ENCODE data around the gene POU6F2. TPM values are rescaled to one million over a fixed set of nuclear protein-coding genes. Genes with fewer than 3 reads are reported as not detected.

The POU6F2 gene
- total RNA-seq, 1 donor from 2014 or later: 0.16 TPM

DNA sequence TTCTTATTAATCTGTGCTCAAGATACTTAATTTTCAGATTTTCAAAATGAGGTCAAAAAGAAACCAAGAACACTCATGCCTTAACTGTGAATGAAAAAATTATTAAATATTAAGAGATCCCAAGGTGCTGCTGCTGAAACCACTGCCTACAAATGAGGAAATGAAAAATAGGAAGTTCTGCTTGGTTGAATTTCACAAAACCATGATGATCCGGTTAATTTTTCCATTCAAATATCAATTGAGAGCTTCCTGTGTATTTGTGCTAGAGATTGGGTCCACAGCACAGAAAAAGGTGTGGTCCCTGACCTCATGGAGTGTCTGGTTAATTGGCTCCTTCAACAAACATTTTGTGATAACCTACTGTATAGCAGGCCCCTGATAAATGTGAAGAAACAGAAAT is 455.8 kb downstream of the POU6F2 start:
- Mint-ChIP-seq H3K4me3 (no peak overlapping the region), H3K9me3 (no peaks in the 10 kb centered on the region), H3K27ac (no peak overlapping the region), H3K36me3 (ENCODE audit: low read depth) (no peaks in the 10 kb centered on the region), H3K4me1 (no peaks in the 10 kb centered on the region), H3K27me3 (peaks cover 6% of the 10 kb centered on the region)
- no peak for DNase-seq
- intact Hi-C loops (cut with micrococcal nuclease): no loop called here

GRCh38 chr7:39434012-39434411 is 456.3 kb downstream of the POU6F2 start:
- Mint-ChIP-seq H3K9me3 (no peaks in the 10 kb centered on the region), H3K36me3 (ENCODE audit: low read depth) (no peaks in the 10 kb centered on the region), H3K27me3 (peaks cover 6% of the 10 kb centered on the region), H3K27ac (no peak overlapping the region), H3K4me1 (no peaks in the 10 kb centered on the region), H3K4me3 (no peak overlapping the region)
- no peak for DNase-seq
- intact Hi-C loops (cut with micrococcal nuclease): no loop called here

DNA sequence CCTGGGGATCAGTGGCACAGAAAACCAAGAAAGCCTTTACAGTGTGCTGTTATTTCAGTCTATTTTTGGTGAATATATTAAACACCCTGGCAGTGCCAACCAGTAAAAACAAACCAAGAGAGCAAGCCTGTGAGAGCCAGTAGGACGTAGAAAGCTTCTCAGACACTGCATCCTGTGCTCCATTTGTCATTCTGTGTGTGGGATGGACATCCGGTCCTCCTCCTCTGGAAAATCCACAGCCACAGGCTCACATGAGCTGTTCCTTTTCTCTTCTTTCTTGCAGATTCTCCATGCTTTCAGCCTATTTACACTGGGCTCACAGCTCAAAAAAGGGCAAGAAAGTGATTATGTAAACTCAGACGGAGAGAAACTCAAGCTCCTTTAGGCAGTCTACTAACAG is 468.8 kb downstream of the POU6F2 start:
- Mint-ChIP-seq H3K36me3 (ENCODE audit: low read depth) (no peaks in the 10 kb centered on the region), H3K9me3 (no peaks in the 10 kb centered on the region), H3K27ac (no peak overlapping the region), H3K4me1 (no peaks in the 10 kb centered on the region), H3K27me3 (peaks cover 17% of the 10 kb centered on the region), H3K4me3 (no peak overlapping the region)
- DNase-seq: no peak
- intact Hi-C loops (cut with micrococcal nuclease): no loop called here

DNA sequence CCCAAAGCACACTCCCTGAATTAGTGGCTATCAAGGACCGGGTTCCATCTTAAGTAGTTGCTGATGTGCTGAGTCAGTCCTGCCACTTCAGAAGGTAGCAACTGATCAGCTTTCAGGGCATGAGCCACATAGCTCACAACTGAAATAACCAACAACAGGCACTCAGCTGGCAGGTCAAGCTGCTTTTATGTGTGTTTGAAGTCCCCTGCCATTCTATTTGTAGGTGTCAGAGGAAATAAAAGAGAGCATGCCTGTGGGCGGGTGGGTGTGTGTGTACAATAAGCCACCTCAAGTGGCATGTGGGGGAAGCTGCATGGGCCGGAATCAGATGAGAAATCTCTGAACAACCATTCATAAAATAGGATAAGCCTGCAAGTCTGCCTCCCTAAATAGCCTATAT is 474.2 kb downstream of the POU6F2 start:
- no peak for DNase-seq
- Mint-ChIP-seq H3K27ac (no peak overlapping the region), H3K4me1 (no peaks in the 10 kb centered on the region), H3K4me3 (no peak overlapping the region), H3K9me3 (no peaks in the 10 kb centered on the region), H3K36me3 (ENCODE audit: low read depth) (no peaks in the 10 kb centered on the region), H3K27me3 (peaks cover 13% of the 10 kb centered on the region)
- intact Hi-C loops (cut with micrococcal nuclease): no loop called here

- Mint-ChIP-seq H3K27me3 (peaks cover 6% of the 10 kb centered on the region), H3K9me3 (no peaks in the 10 kb centered on the region), H3K27ac (no peak overlapping the region), H3K4me1 (no peaks in the 10 kb centered on the region), H3K4me3 (no peak overlapping the region), H3K36me3 (ENCODE audit: low read depth) (no peaks in the 10 kb centered on the region)
- intact Hi-C loops (cut with micrococcal nuclease): loop anchor here (1.0 kb wide), 1 partner anchor 66 kb away; no protein-coding TSS in a partner anchor
- peak; percentile 86 for DNase-seq
These were observed 476.1 kb downstream of the POU6F2 start for GRCh38 chr7:39453743-39454355.

DNA sequence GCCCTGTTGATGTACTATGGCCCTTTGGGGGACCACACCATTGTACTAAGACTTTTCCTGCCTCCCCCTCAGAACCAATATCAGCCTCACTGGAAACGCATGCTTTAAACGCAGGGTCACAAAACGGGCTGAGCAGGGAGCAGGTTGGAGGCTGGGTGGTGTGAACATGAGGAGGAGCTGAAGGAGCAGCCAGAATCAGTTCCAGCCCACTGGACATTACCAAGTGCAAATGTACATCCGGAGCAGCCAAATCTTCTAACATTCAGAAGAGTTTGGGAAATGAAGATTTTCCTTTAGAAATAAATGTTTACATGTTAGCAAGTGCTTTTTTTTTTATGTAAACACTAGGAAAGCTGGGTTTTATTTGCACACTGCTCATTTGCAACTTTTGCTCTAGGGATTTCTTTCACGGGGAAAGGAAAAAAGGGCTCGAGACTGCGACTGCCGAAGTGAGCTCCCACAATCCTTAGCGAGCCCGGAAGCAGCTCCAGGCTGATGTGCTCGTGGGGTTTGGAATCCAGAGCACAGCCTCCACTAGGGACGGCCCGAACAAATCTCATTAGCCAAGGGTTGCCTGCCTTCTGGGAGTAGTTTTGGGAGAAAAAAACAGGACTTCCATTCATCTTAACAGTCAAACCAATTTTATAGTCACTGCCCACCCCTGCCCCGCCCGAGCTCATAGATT is 480.5 kb downstream of the POU6F2 start:
- no peak overlapping the region for H3K4me3 Mint-ChIP-seq

GRCh38 chr7:39459636-39460035 is 481.9 kb downstream of the POU6F2 start:
- intact Hi-C loops (cut with micrococcal nuclease): loop anchor here (5.0 kb wide), 1 partner anchor 53 kb away; no protein-coding TSS in a partner anchor
- Mint-ChIP-seq H3K4me1 (no peaks in the 10 kb centered on the region), H3K27ac (no peak overlapping the region), H3K27me3 (peaks cover 25% of the 10 kb centered on the region), H3K4me3 (no peak overlapping the region), H3K36me3 (ENCODE audit: low read depth) (no peaks in the 10 kb centered on the region), H3K9me3 (no peaks in the 10 kb centered on the region)
- DNase-seq: no peak

More for the DNA sequence above, 480.5 kb downstream of the POU6F2 start:
- peaks cover 19% of the 10 kb centered on the region for H3K27me3 Mint-ChIP-seq
- H3K9me3 Mint-ChIP-seq: no peaks in the 10 kb centered on the region
- DNase-seq: no peak
- H3K27ac Mint-ChIP-seq: no peak overlapping the region
- H3K4me1 Mint-ChIP-seq: no peaks in the 10 kb centered on the region
- no peaks in the 10 kb centered on the region for H3K36me3 Mint-ChIP-seq (ENCODE audit: low read depth)
- intact Hi-C loops (cut with micrococcal nuclease): loop anchor here (5.0 kb wide), 1 partner anchor 54 kb away; no protein-coding TSS in a partner anchor

- Mint-ChIP-seq H3K36me3 (ENCODE audit: low read depth) (no peaks in the 10 kb centered on the region), H3K9me3 (no peaks in the 10 kb centered on the region), H3K27me3 (peaks cover 31% of the 10 kb centered on the region), H3K4me3 (no peak overlapping the region), H3K27ac (no peak overlapping the region), H3K4me1 (peaks cover 2% of the 10 kb centered on the region)
- intact Hi-C loops (cut with micrococcal nuclease): no loop called here
- DNase-seq: no peak
These were observed 482.8 kb downstream of the POU6F2 start for GRCh38 chr7:39460486-39460885.

DNA sequence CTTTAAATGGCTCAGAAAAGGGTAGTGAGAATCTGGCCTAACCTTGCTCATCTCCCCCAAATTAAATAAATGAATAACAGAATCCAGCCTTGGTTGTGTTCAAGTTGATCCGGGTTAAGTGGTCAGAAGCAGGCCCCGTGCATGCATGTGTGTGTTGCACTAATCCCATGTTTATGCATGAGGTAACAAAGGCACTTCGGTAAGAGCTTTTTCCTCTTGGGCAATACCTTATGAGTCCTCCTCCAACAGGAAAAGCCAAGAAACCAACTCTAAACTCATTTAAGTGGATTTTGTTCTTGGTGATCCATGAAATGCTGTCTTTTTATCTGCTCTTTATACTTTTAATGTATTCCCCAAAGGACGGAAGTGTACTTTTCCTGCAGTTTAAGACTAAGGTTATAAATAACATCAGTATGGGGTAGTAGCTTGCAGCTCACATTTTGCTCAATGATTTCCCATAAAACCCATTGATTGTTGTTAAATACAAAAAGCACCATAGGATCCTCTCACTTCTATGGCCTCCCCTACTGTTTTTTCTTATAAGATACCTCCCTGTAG is 483.6 kb downstream of the POU6F2 start:
- H3K4me1 Mint-ChIP-seq: peaks cover 2% of the 10 kb centered on the region
- H3K27ac Mint-ChIP-seq: no peak overlapping the region
- no peak for DNase-seq
- no peaks in the 10 kb centered on the region for H3K9me3 Mint-ChIP-seq
- H3K36me3 Mint-ChIP-seq (ENCODE audit: low read depth): no peaks in the 10 kb centered on the region
- no peak overlapping the region for H3K4me3 Mint-ChIP-seq
- intact Hi-C loops (cut with micrococcal nuclease): no loop called here
- peaks cover 36% of the 10 kb centered on the region for H3K27me3 Mint-ChIP-seq

GRCh38 chr7:39463252-39463651 is 485.5 kb downstream of the POU6F2 start:
- no peaks in the 10 kb centered on the region for H3K9me3 Mint-ChIP-seq
- intact Hi-C loops (cut with micrococcal nuclease): no loop called here

DNA sequence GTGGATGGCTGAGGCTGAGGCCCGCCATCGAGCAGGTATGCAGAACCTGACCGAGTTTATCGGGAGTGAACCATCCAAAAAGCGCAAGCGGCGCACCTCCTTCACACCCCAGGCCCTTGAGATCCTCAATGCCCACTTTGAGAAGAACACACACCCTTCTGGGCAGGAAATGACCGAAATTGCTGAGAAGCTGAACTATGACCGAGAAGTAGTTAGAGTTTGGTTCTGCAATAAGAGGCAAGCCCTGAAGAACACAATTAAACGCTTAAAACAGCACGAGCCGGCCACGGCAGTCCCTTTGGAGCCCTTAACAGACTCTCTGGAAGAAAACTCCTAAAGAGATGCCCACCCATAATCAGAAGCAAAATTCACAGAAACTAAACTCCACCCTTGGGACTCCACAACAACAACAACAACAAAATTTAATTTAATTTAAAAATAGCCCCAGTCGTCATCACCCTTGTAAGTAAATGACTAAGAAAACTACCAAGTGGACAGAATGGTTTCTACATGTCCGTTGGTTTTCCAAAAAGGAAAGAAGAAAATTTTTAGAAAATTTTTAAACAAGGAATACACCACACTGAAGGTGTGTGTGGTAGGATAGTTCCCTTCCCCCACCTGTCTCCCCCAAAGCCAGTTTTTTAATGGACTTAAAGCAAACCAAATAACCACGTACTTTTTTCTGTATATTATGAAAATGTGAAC is 486.8 kb downstream of the POU6F2 start:
- DNase-seq: peak; percentile 40
- H3K27ac Mint-ChIP-seq: no peak overlapping the region
- H3K36me3 Mint-ChIP-seq (ENCODE audit: low read depth): no peaks in the 10 kb centered on the region
- no peak overlapping the region for H3K4me3 Mint-ChIP-seq
- peaks cover 2% of the 10 kb centered on the region for H3K4me1 Mint-ChIP-seq
- intact Hi-C loops (cut with micrococcal nuclease): loop anchor here (1.0 kb wide), 1 partner anchor 667 kb away; no protein-coding TSS in a partner anchor
- peaks cover 44% of the 10 kb centered on the region for H3K27me3 Mint-ChIP-seq
- H3K9me3 Mint-ChIP-seq: no peaks in the 10 kb centered on the region

More at GRCh38 chr7:39463252-39463651, 485.5 kb downstream of the POU6F2 start:
- Mint-ChIP-seq H3K36me3 (ENCODE audit: low read depth) (no peaks in the 10 kb centered on the region), H3K4me3 (no peak overlapping the region), H3K4me1 (peaks cover 2% of the 10 kb centered on the region), H3K27me3 (peaks cover 43% of the 10 kb centered on the region), H3K27ac (no peak overlapping the region)
- DNase-seq: no peak

DNA sequence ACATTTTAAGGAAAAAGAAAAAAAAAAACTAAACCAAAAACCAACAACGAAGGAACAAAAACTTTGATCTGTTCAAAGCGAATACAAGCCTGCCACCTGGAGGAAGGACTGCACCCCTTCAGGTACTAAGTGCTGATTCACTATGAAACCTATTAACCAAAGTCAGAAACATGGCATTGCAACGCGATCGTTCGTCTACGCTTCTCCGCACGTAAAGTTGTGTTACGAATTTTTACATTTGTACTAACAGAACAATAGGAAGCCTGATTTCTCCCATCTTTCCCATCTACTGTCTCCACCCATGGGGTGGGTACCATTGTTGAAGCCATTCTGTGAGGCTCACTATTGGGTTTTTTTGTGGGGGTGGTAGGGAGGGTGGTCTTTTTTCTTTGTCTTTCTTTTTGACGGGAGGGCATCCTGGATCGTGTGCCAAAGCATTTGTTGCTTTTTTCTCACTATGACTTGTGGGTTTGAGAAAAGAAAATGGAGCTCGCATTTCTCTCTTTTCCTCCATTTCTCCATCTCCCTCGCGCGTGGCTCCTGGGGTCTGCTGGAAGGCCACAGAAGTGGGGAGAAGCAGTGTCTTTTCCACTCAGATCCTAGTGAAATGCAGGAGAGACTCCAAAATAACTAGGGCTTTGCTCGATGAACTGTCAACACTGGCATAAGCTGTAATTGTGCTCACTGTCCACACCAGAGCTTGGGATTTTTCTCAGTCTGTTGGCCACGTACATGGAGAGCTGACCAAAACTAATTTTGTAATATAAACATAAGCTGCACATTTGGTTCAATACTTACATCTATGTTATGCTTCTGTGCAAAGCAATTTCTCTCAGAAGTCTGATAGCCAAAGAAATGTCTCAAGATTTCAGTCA is 487.6 kb downstream of the POU6F2 start:
- intact Hi-C loops (cut with micrococcal nuclease): loop anchor here (1.0 kb wide), 1 partner anchor 668 kb away; no protein-coding TSS in a partner anchor
- Mint-ChIP-seq H3K27ac (no peak overlapping the region), H3K9me3 (no peaks in the 10 kb centered on the region), H3K4me1 (peaks cover 2% of the 10 kb centered on the region), H3K4me3 (no peak overlapping the region), H3K27me3 (peaks cover 44% of the 10 kb centered on the region), H3K36me3 (ENCODE audit: low read depth) (no peaks in the 10 kb centered on the region)
- peak; percentile 77 for DNase-seq

DNA sequence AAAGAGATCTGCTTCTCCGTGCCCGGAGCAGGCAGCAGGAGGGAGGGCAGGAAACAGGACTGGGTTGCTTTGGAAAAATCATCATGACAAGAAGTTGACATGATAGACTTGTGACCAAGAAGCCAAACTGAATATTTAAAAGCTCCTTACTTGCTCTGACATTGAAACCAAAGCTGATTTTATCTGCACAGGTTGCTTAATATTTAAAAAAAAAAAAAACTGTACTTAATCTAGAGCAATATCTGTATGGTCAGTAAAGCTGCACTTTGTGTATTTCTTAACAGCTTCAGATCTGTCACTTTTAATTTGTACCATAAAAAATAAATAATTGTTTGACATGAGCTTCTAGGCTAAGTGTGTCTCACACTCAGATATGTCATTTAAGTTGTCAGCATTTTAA is 490.6 kb downstream of the POU6F2 start:
- H3K4me3 Mint-ChIP-seq: no peak overlapping the region
- H3K9me3 Mint-ChIP-seq: no peaks in the 10 kb centered on the region
- H3K27ac Mint-ChIP-seq: no peak overlapping the region
- intact Hi-C loops (cut with micrococcal nuclease): no loop called here
- no peak for DNase-seq
- H3K4me1 Mint-ChIP-seq: peaks cover 2% of the 10 kb centered on the region
- peaks cover 38% of the 10 kb centered on the region for H3K27me3 Mint-ChIP-seq
- H3K36me3 Mint-ChIP-seq (ENCODE audit: low read depth): no peaks in the 10 kb centered on the region
